ENCODE data around the gene ARHGAP22. TPM values are rescaled to one million over a fixed set of nuclear protein-coding genes. Genes with fewer than 3 reads are reported as not detected.

Gene ARHGAP22
- total RNA-seq, 3 donors from 2014 or later = 2.6 to 8.2 (median 4.8) TPM

GRCh38 chr10:48468866-48469511 is 135.9 kb downstream of the ARHGAP22 start:
- DNase-seq (ENCODE audit: low spot score in 2 of 2) = peak in 1 of 2 donors; percentile 36
- Histone ChIP-seq H3K4me3 (no peak overlapping the region), H3K27ac (no peak overlapping the region), H3K9me3 (peaks cover 0 to 4% of the 10 kb centered on the region in 2 donors), H3K27me3 (peaks cover 0 to 5% of the 10 kb centered on the region in 2 donors), H3K4me1 (no peaks in the 10 kb centered on the region), H3K36me3 (no peaks in the 10 kb centered on the region)
- TF ChIP-seq POLR2A (IDR thresholded peaks at IDR 0.05) (no peak), POLR2AphosphoS5 (IDR thresholded peaks at IDR 0.05) (no peak)
- TF ChIP-seq, protein P1, sequence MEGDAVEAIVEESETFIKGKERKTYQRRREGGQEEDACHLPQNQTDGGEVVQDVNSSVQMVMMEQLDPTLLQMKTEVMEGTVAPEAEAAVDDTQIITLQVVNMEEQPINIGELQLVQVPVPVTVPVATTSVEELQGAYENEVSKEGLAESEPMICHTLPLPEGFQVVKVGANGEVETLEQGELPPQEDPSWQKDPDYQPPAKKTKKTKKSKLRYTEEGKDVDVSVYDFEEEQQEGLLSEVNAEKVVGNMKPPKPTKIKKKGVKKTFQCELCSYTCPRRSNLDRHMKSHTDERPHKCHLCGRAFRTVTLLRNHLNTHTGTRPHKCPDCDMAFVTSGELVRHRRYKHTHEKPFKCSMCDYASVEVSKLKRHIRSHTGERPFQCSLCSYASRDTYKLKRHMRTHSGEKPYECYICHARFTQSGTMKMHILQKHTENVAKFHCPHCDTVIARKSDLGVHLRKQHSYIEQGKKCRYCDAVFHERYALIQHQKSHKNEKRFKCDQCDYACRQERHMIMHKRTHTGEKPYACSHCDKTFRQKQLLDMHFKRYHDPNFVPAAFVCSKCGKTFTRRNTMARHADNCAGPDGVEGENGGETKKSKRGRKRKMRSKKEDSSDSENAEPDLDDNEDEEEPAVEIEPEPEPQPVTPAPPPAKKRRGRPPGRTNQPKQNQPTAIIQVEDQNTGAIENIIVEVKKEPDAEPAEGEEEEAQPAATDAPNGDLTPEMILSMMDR (IDR thresholded peaks at IDR 0.05) = no peak
- intact Hi-C loops (cut with DNase I; ENCODE audit: low total_unique reads) = no loop called here

- no peaks in the 10 kb centered on the region for H3K4me1 ChIP-seq
- H3K36me3 ChIP-seq = no peaks in the 10 kb centered on the region
- no peak overlapping the region for H3K4me3 ChIP-seq
- peak in 1 of 2 donors; percentile 14 for DNase-seq (ENCODE audit: low spot score in 2 of 2)
- H3K9me3 ChIP-seq = peaks cover 0 to 2% of the 10 kb centered on the region in 2 donors
- TF ChIP-seq POLR2A (IDR thresholded peaks at IDR 0.05) (no peak), POLR2AphosphoS5 (IDR thresholded peaks at IDR 0.05) (no peak)
- TF ChIP-seq, protein P1 (IDR thresholded peaks at IDR 0.05) = no peak
- H3K27ac ChIP-seq = no peak overlapping the region
- intact Hi-C loops (cut with DNase I; ENCODE audit: low total_unique reads) = no loop called here
- peaks cover 0 to 5% of the 10 kb centered on the region in 2 donors for H3K27me3 ChIP-seq
Observed at GRCh38 chr10:48468130-48468790, 136.6 kb downstream of the ARHGAP22 start.

DNA sequence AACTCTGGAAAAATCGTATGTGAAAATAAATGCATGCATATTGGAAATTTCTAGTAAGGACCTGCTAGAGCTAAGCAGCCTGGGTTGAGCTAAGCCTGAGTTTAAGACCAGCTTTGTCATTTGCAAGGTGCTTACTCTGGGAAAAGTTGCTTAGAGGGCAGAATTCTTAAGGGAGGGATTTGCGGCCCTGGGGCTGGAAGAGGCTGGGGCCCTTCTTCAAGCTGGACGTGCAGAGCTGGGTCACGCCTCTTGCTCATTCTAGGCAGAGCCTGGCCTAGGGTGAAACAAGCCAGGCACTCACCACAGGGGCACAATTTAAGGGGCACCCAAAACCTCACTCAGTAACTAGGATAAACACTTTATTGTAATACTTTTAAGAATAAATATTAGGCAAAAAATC is 137.2 kb downstream of the ARHGAP22 start:
- no peak overlapping the region for H3K27ac ChIP-seq
- DNase-seq (ENCODE audit: low spot score in 2 of 2) = peak in 1 of 2 donors; percentile 25
- intact Hi-C loops (cut with DNase I; ENCODE audit: low total_unique reads) = no loop called here
- H3K4me1 ChIP-seq = no peaks in the 10 kb centered on the region
- no peaks in the 10 kb centered on the region for H3K9me3 ChIP-seq
- H3K4me3 ChIP-seq = no peak overlapping the region
- H3K36me3 ChIP-seq = no peaks in the 10 kb centered on the region
- peaks cover 0 to 5% of the 10 kb centered on the region in 2 donors for H3K27me3 ChIP-seq
- TF ChIP-seq POLR2AphosphoS5 (IDR thresholded peaks at IDR 0.05) (no peak), POLR2A (IDR thresholded peaks at IDR 0.05) (no peak)
- TF ChIP-seq, protein P1 (IDR thresholded peaks at IDR 0.05) = no peak

- DNase-seq (ENCODE audit: low spot score in 2 of 2) = peak in 1 of 2 donors; percentile 48
- peaks cover 0 to 5% of the 10 kb centered on the region in 2 donors for H3K27me3 ChIP-seq
- H3K4me3 ChIP-seq = peak overlapping the region in 2 of 3 donors; percentile 43 to 63
- TF ChIP-seq POLR2AphosphoS5 (IDR thresholded peaks at IDR 0.05) = no peak
- TF ChIP-seq, protein P1 (IDR thresholded peaks at IDR 0.05) = no peak
- H3K36me3 ChIP-seq = no peaks in the 10 kb centered on the region
- H3K27ac ChIP-seq = no peak overlapping the region
- H3K4me1 ChIP-seq = no peaks in the 10 kb centered on the region
- no peaks in the 10 kb centered on the region for H3K9me3 ChIP-seq
- intact Hi-C loops (cut with DNase I; ENCODE audit: low total_unique reads) = no loop called here
Observed at GRCh38 chr10:48466611-48467240, 138.1 kb downstream of the ARHGAP22 start.
